Endothelial cell of umbilical vein (primary cell): ENCODE measurements around the gene CTF1. TPM values are rescaled to one million over a fixed set of nuclear protein-coding genes. Genes with fewer than 3 reads are reported as not detected.

Experiments
- BruUV-seq: library from RNA; stranded (reverse); fragments of 400-500 nt; replicated peaks from 2 replicates; lab custom pipeline; 2021; lab: Mats Ljungman, UMichigan
- CTCF ChIA-PET: fragments of 300-600, 350-600 bp; sonication (Branson Sonifier 250); formaldehyde crosslinking; loops from one replicate; lab custom pipeline; 2021; ENCODE audit warnings: antibody characterized with exemption, inconsistent platforms; lab: Charles Lee
- POLR2A ChIA-PET: fragments of 300-600, 350-600 bp; sonication (Branson Sonifier 250); formaldehyde crosslinking; loops from one replicate; lab custom pipeline; 2021; ENCODE audit warnings: antibody characterized with exemption, inconsistent platforms; lab: Charles Lee
- DNase-seq: peaks from one replicate; pipeline ENCODE4 v3.0.0-alpha.2; 2011; ENCODE audit warnings: low read depth, low spot score
- FAIRE-seq: peaks from 2 replicates; lab custom pipeline; 2011; peaks lifted over from hg19 to GRCh38; lab: Jason Lieb, UNC
- H2AFZ ChIP-seq: 2 replicates; pipeline ENCODE4 v1.6.0; 2012; ENCODE audit warnings: low read depth, low read length, control low read depth, inconsistent platforms
- H3K27ac ChIP-seq: 2 replicates; pipeline ENCODE4 v1.5.1; 2011; ENCODE audit warnings: low read depth, mild to moderate bottlenecking, control low read depth, low read length, moderate library complexity; ENCODE audit not compliant: insufficient read depth
- H3K27me3 ChIP-seq, 2 experiments: 2 replicates each; pipeline versions ENCODE4 v1.6.0 to v1.6.1; 2011; ENCODE audit warnings: low read length in 2 of 2, mixed read lengths in 1 of 2; ENCODE audit not compliant: control insufficient read depth in 2 of 2, insufficient read depth in 2 of 2
- H3K36me3 ChIP-seq, 2 experiments: 2 replicates in 1 of 2; 3 replicates in 1 of 2; pipeline ENCODE4 v1.5.1; 2011; ENCODE audit warnings: low read length in 2 of 2, mild to moderate bottlenecking in 1 of 2, moderate library complexity in 1 of 2; ENCODE audit not compliant: control insufficient read depth in 2 of 2, insufficient read depth in 2 of 2; ENCODE audit errors: extremely low read depth in 1 of 2
- H3K4me1 ChIP-seq: 3 replicates; pipeline ENCODE4 v1.5.1; 2011; ENCODE audit warnings: mild to moderate bottlenecking, low read length; ENCODE audit not compliant: control insufficient read depth, insufficient read depth; ENCODE audit errors: extremely low read depth
- H3K4me2 ChIP-seq: 2 replicates; pipeline ENCODE4 v1.6.1; 2011; ENCODE audit warnings: low read length, control low read depth, mixed read lengths; ENCODE audit not compliant: insufficient read depth
- H3K4me3 ChIP-seq, 3 experiments: fragments of 200-600 bp in 1 of 3; sonication (generic), shearing (Covaris generic) in 1 of 3; replicated peaks in 1 of 3; 2 replicates each; pipeline ENCODE4 v1.5.1; 2011 to 2016; ENCODE audit warnings: control low read depth in 3 of 3, low read length in 3 of 3, mild to moderate bottlenecking in 2 of 3, inconsistent platforms in 1 of 3, low read depth in 1 of 3, moderate library complexity in 1 of 3; ENCODE audit not compliant: insufficient read depth in 1 of 3
- H3K79me2 ChIP-seq: 2 replicates; pipeline ENCODE4 v1.6.0; 2012; ENCODE audit warnings: low read length, inconsistent platforms; ENCODE audit not compliant: control insufficient read depth, insufficient read depth
- H3K9ac ChIP-seq: replicated peaks from 2 replicates; pipeline ENCODE3; 2011; ENCODE audit warnings: low read length, control low read depth; ENCODE audit not compliant: insufficient read depth; ENCODE audit errors: extremely low read depth
- H3K9me1 ChIP-seq: replicated peaks from 3 replicates; pipeline ENCODE4 v1.6.0; 2011; ENCODE audit warnings: mild to moderate bottlenecking, low read length; ENCODE audit not compliant: control insufficient read depth, insufficient read depth; ENCODE audit errors: extremely low read depth
- H3K9me3 ChIP-seq: replicated peaks from 2 replicates; pipeline ENCODE4 v1.5.1; 2012; ENCODE audit warnings: low read length, inconsistent platforms; ENCODE audit not compliant: control insufficient read depth, insufficient read depth
- H4K20me1 ChIP-seq: replicated peaks from 2 replicates; pipeline ENCODE3; 2011; ENCODE audit warnings: mild to moderate bottlenecking, low read length; ENCODE audit not compliant: control insufficient read depth, insufficient read depth; ENCODE audit errors: extremely low read depth
- CTCF ChIP-seq, 2 donors: IDR thresholded peaks; 1 replicate in 1 of 2; 2 replicates in 1 of 2; pipeline ENCODE4 v1.5.1; 2011; ENCODE audit warnings: low read length in 2 of 2, mild to moderate bottlenecking in 2 of 2, moderate library complexity in 2 of 2, control low read depth in 1 of 2, inconsistent platforms in 1 of 2, low read depth in 1 of 2; ENCODE audit not compliant: insufficient read depth in 1 of 2; ENCODE audit errors: extremely low read depth in 1 of 2
- EZH2 ChIP-seq: IDR thresholded peaks from 2 replicates; pipeline ENCODE4 v1.6.1; 2012; ENCODE audit warnings: borderline replicate concordance, low read depth, mild to moderate bottlenecking, moderate library complexity, low read length, inconsistent platforms; ENCODE audit not compliant: severe bottlenecking
- GATA2 ChIP-seq: IDR thresholded peaks from 2 replicates; pipeline ENCODE4 v1.7.0; 2011; ENCODE audit warnings: low read depth, mild to moderate bottlenecking, moderate library complexity, mixed read lengths, low read length; ENCODE audit not compliant: insufficient read length, insufficient read depth
- POLR2A ChIP-seq: IDR thresholded peaks from 2 replicates; pipeline ENCODE4 v1.6.1; 2012; ENCODE audit warnings: low read depth, mild to moderate bottlenecking, control low read depth, low read length
- POLR2AphosphoS5 ChIP-seq: IDR thresholded peaks from 2 replicates; pipeline ENCODE4 v1.6.1; 2012; ENCODE audit warnings: low read depth, mild to moderate bottlenecking, control low read depth, low read length, moderate library complexity; ENCODE audit not compliant: insufficient read depth
- dilution Hi-C: fragments of 300-500 bp; cut with MboI; formaldehyde crosslinking; loops from one replicate; pipeline ENCODE4 v1.15.0; 2019; ENCODE audit warnings: low sequenced_read_pairs; ENCODE audit not compliant: extremely low pct_ligation_motif_present
- intact Hi-C: fragments of 100-400 bp; cut with micrococcal nuclease; formaldehyde crosslinking; loops from one replicate; pipeline ENCODE4 v1.10.0; 2022
- polyA plus RNA-seq, 4 experiments: library from polyadenylated mRNA; depleted of rRNA in 3 of 4; stranded (reverse) in 3 of 4; unstranded in 1 of 4; fragments of >200 nt; gene quantifications; 2 replicates each; pipeline versions ENCODE4 v1.2.1 to v1.2.3, GENCODE V29; 2011 to 2012; ENCODE audit warnings: missing spikeins in 1 of 4
- total RNA-seq: library from RNA; stranded (reverse); gene quantifications from 2 replicates; pipeline ENCODE4 v1.2.3, GENCODE V29; 2021

The CTF1 gene
- total and polyA plus RNA-seq, 2 donors (not counting 3 experiments of a cell fraction or from before 2014, with no cell fraction given) = 1.5 to 4.7 TPM

DNA sequence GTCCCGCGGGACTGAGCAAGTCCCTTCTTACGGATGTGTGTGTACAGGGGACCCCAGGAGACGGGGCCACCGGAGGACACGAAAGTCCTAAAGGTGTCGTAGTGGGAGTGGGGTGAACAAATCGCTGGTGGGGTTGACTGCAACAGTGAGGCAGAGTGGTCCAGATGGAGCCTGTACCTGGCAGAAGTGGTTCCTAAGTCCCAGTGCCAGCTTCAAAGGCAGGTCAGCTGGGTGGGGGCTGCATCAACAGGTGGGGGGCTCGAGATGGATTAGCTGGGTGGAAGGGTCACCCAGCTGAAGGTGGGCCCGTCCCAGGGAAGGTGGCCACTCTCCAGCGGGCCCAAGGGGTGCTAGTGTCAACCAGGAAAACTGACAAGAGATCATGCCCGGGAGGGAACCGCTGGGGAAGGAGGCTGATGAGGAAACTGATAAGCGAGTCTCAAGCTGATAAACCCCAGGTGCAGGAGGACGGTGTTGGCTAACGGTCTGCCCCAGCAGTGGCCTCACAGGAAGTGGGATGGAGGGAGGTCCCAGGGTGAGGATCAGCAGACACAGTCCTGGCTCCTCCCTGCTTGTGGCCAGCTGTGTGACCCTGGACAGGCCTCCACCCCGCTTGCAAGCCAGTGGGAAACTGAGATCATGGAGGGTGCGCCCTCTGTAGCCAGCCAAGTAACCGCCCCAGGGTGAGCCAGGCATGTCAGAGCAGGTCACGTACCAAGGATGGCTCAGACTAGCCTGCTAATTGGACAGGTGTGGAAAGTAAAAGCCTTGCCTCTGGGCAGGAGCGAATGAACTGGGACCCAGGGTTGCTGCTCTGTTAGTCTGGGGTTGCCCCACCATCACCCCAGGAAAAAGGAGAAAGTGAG lies 53.5 kb downstream of the CTF1 start:
- no peak overlapping the region for H3K27ac ChIP-seq
- peak overlapping the region; percentile 71 for H3K4me2 ChIP-seq
- H3K36me3 ChIP-seq = peaks cover 0 to 5% of the 10 kb centered on the region in 2 experiments
- BruUV-seq = TSS peak; percentile 66
- intact Hi-C loops = loop anchor here (1.0 kb wide), 1 partner anchor 7 kb away; the partner anchor contains the start of gene SETD1A
- FAIRE-seq (peak; percentile 92), DNase-seq (peak; percentile 50)
- POLR2A ChIA-PET = interaction anchor here (0.6 kb wide), 1 partner anchor 207 kb away, joined by 3 read pairs; no protein-coding TSS in a partner anchor
- no peaks in the 10 kb centered on the region for H3K9me1 ChIP-seq
- H4K20me1 ChIP-seq = no peaks in the 10 kb centered on the region
- H3K4me1 ChIP-seq = peaks cover 18% of the 10 kb centered on the region
- peak overlapping the region; percentile 58 for H3K9ac ChIP-seq
- dilution Hi-C loops = no loop called here
- TF ChIP-seq GATA2 (peak; percentile 92), EZH2 (no peak), CTCF (IDR thresholded peaks at IDR 0.05; ENCODE audit: extremely low read depth in 1 of 2, insufficient read depth in 1 of 2, low read depth in 1 of 2, low read length in 2 of 2) (peak in 1 of 2 donors; percentile 3), POLR2A (peak; percentile 23), POLR2AphosphoS5 (peak; percentile 25)
- H3K4me3 ChIP-seq = peak overlapping the region; percentile 58 to 73 (median 72)
- H2AFZ ChIP-seq = no peak overlapping the region
- CTCF ChIA-PET = interaction anchor here (0.9 to 1.5 kb wide), 3 partner anchors 10 to 105 kb away, joined by 3 to 4 read pairs (median 3); partner anchors contain the start of gene HSD3B7
- H3K79me2 ChIP-seq = no peaks in the 10 kb centered on the region
- no peaks in the 10 kb centered on the region for H3K9me3 ChIP-seq
- H3K27me3 ChIP-seq = no peaks in the 10 kb centered on the region
